H9 (cell line): ENCODE data around the gene ZHX3. TPM values are rescaled to one million over a fixed set of nuclear protein-coding genes. Genes with fewer than 3 reads are reported as not detected.
"Not testable (repeated sequence)": the region's sequence is repeated elsewhere in the genome, so short reads cannot be mapped to it uniquely, and the experiment has no call there.

Source experiments
- DNase-seq: peaks from one replicate; pipeline ENCODE4 v3.0.0-alpha.2; 2017
- H2AFZ ChIP-seq: one replicate; pipeline ENCODE4 v1.6.1; 2013; ENCODE audit warnings: mild to moderate bottlenecking, low read length, control low read depth, moderate library complexity
- H2AK5ac ChIP-seq: 2 replicates; pipeline ENCODE4 v1.6.1; 2013; ENCODE audit warnings: low read length, control low read depth, mixed read lengths; ENCODE audit not compliant: insufficient read length
- H2BK120ac ChIP-seq: one replicate; pipeline ENCODE4 v1.6.1; 2013; ENCODE audit warnings: low read depth, mild to moderate bottlenecking, low read length, control low read depth, inconsistent platforms; ENCODE audit not compliant: poor library complexity, severe bottlenecking
- H2BK12ac ChIP-seq: 2 replicates; pipeline ENCODE4 v1.6.1; 2013; ENCODE audit warnings: low read length, control low read depth, mixed read lengths, low read depth; ENCODE audit not compliant: insufficient read length
- H2BK15ac ChIP-seq: 2 replicates; pipeline ENCODE4 v1.6.1; 2013; ENCODE audit warnings: low read depth, low read length, control low read depth
- H2BK20ac ChIP-seq: one replicate; pipeline ENCODE4 v1.6.1; 2013; ENCODE audit warnings: low read depth, mild to moderate bottlenecking, low read length, control low read depth, inconsistent platforms; ENCODE audit not compliant: poor library complexity, severe bottlenecking
- H2BK5ac ChIP-seq: 2 replicates; pipeline ENCODE4 v1.6.1; 2013; ENCODE audit warnings: low read length, control low read depth, mixed read lengths; ENCODE audit not compliant: insufficient read length
- H3K14ac ChIP-seq: 2 replicates; pipeline ENCODE4 v1.6.1; 2013; ENCODE audit warnings: low read length, control low read depth; ENCODE audit not compliant: insufficient read depth
- H3K18ac ChIP-seq: 2 replicates; pipeline ENCODE4 v1.6.1; 2013; ENCODE audit warnings: low read depth, mild to moderate bottlenecking, mixed read lengths, low read length, control low read depth; ENCODE audit not compliant: insufficient read length
- H3K23ac ChIP-seq: 2 replicates; pipeline ENCODE4 v1.6.1; 2013; ENCODE audit warnings: low read length, control low read depth, mixed read lengths, low read depth; ENCODE audit not compliant: insufficient read length
- H3K23me2 ChIP-seq: 2 replicates; pipeline ENCODE4 v1.6.1; 2013; ENCODE audit warnings: low read depth, mild to moderate bottlenecking, mixed read lengths, low read length, control low read depth; ENCODE audit not compliant: insufficient read length, poor library complexity, severe bottlenecking
- H3K27ac ChIP-seq: 2 replicates; pipeline ENCODE4 v1.5.1; 2013; ENCODE audit warnings: low read length, control low read depth, mixed read lengths, low read depth; ENCODE audit not compliant: insufficient read length
- H3K27me3 ChIP-seq: 2 replicates; pipeline ENCODE4 v1.6.1; 2013; ENCODE audit warnings: low read length, control low read depth, inconsistent platforms; ENCODE audit not compliant: insufficient read depth
- H3K4ac ChIP-seq: 2 replicates; pipeline ENCODE4 v1.6.1; 2013; ENCODE audit warnings: low read depth, mild to moderate bottlenecking, control low read depth, inconsistent platforms, low read length, moderate library complexity
- H3K4me1 ChIP-seq: 2 replicates; pipeline ENCODE4 v1.6.1; 2013; ENCODE audit warnings: low read length, control low read depth, inconsistent platforms; ENCODE audit not compliant: insufficient read depth
- H3K4me2 ChIP-seq: 2 replicates; pipeline ENCODE4 v1.6.1; 2013; ENCODE audit warnings: low read length, control low read depth, mixed read lengths; ENCODE audit not compliant: insufficient read length, insufficient read depth
- H3K56ac ChIP-seq: 2 replicates; pipeline ENCODE4 v1.6.1; 2013; ENCODE audit warnings: low read depth, mild to moderate bottlenecking, mixed read lengths, low read length, control low read depth; ENCODE audit not compliant: insufficient read length
- H3K79me1 ChIP-seq: 2 replicates; pipeline ENCODE4 v1.6.1; 2013; ENCODE audit warnings: low read depth, mild to moderate bottlenecking, moderate library complexity, low read length, control low read depth, inconsistent platforms; ENCODE audit not compliant: insufficient read depth, poor library complexity, severe bottlenecking
- H3K79me2 ChIP-seq: 2 replicates; pipeline ENCODE4 v1.6.1; 2013; ENCODE audit warnings: low read length, control low read depth, inconsistent platforms; ENCODE audit not compliant: insufficient read depth
- H3K9ac ChIP-seq: 2 replicates; pipeline ENCODE4 v1.6.1; 2013; ENCODE audit warnings: low read length, control low read depth, mixed read lengths; ENCODE audit not compliant: insufficient read length; ENCODE audit errors: extremely low read depth
- H3K9me3 ChIP-seq: one replicate; pipeline ENCODE4 v1.6.1; 2013; ENCODE audit warnings: low read depth, low read length, inconsistent platforms; ENCODE audit not compliant: control insufficient read depth
- H3T11ph ChIP-seq: one replicate; pipeline ENCODE4 v1.6.1; 2013; ENCODE audit warnings: mild to moderate bottlenecking, low read length, control low read depth, inconsistent platforms
- H4K20me1 ChIP-seq: one replicate; pipeline ENCODE4 v1.6.1; 2013; ENCODE audit not compliant: control insufficient read depth, insufficient read length, insufficient read depth
- H4K5ac ChIP-seq: 2 replicates; pipeline ENCODE4 v1.6.1; 2013; ENCODE audit warnings: low read depth, mild to moderate bottlenecking, mixed read lengths, low read length, control low read depth; ENCODE audit not compliant: insufficient read length
- H4K8ac ChIP-seq: replicated peaks from 2 replicates; pipeline ENCODE4 v1.6.1; 2013; ENCODE audit warnings: low read length, control low read depth, mixed read lengths, low read depth; ENCODE audit not compliant: insufficient read length
- H4K91ac ChIP-seq: 2 replicates; pipeline ENCODE4 v1.6.1; 2013; ENCODE audit warnings: low read depth, mild to moderate bottlenecking, moderate library complexity, mixed read lengths, low read length, control low read depth; ENCODE audit not compliant: insufficient read length
- H3K27ac Mint-ChIP-seq, 3 experiments: 2 replicates in 2 of 3; 3 replicates in 1 of 3; pipeline ENCODE4 v1.8.0; 2020 to 2021; ENCODE audit warnings: mixed read lengths in 3 of 3, mild to moderate bottlenecking in 1 of 3, moderate library complexity in 1 of 3
- H3K27me3 Mint-ChIP-seq: 2 replicates; pipeline ENCODE4 v1.8.0; 2021; ENCODE audit warnings: low read depth, mild to moderate bottlenecking, moderate library complexity, mixed read lengths
- H3K36me3 Mint-ChIP-seq, 3 experiments: 2 replicates in 2 of 3; 3 replicates in 1 of 3; pipeline ENCODE4 v1.8.0; 2020 to 2021; ENCODE audit warnings: low read depth in 3 of 3, mixed read lengths in 3 of 3; ENCODE audit not compliant: insufficient read depth in 1 of 3
- H3K4me1 Mint-ChIP-seq, 2 experiments: 2 replicates each; pipeline ENCODE4 v1.8.0; 2020; ENCODE audit warnings: mixed read lengths in 2 of 2
- H3K4me3 Mint-ChIP-seq, 2 experiments: 2 replicates in 1 of 2; 3 replicates in 1 of 2; pipeline ENCODE4 v1.8.0; 2020 to 2021; ENCODE audit warnings: mild to moderate bottlenecking in 2 of 2, mixed read lengths in 2 of 2, moderate library complexity in 1 of 2
- H3K9me3 Mint-ChIP-seq, 2 experiments: 2 replicates in 1 of 2; 3 replicates in 1 of 2; pipeline ENCODE4 v1.8.0; 2020; ENCODE audit warnings: mild to moderate bottlenecking in 2 of 2, mixed read lengths in 2 of 2, moderate library complexity in 1 of 2
- CTCF ChIP-seq: fragments of 200-600 bp; sonication (generic); conservative IDR thresholded peaks from 3 replicates; pipeline ENCODE4 v1.8.0; 2021; ENCODE audit warnings: antibody characterized with exemption, mild to moderate bottlenecking
- WGBS: extraction: QIAGEN DNeasy Blood & Tissue Kit; methylation state at CpG from one replicate; pipeline ENCODE4 v1.1.7; 2013; ENCODE audit warnings: missing lambda C conversion rate, low lambda C conversion rate, mixed read lengths; ENCODE audit not compliant: insufficient read length; ENCODE audit errors: extremely low coverage; 5-methylcytosine and 5-hydroxymethylcytosine counted together
- total RNA-seq: library from RNA; stranded (reverse); gene quantifications from 2 replicates; pipeline ENCODE4 v1.2.1, GENCODE V29; 2021

ZHX3 gene
- total RNA-seq, 1 experiment from 2014 or later, result 4.4 TPM

DNA sequence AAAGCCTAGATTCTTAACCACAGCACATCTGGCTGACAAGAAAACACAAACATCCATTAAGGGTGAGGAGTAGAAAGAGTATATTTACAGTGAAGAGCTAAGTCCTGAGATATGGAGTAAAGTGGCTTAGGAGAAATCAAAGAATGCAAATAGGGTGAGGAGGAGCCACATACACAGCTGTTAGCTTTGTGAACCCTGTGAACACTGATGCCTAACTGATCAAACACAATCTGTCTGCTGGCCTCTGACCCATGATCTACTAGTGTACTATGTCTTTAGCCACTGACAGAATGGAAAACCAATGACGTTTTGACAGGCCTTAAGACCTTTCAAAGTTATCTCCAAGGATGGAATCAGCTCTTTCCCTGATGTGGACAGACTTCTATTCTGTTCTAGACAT is 75.2 kb downstream of the ZHX3 start:
- no peak overlapping the region for H4K91ac ChIP-seq
- no peak overlapping the region for H2BK20ac ChIP-seq
- no peak overlapping the region for H2BK5ac ChIP-seq
- H2AK5ac ChIP-seq, result no peak overlapping the region
- no peak overlapping the region for H3K23ac ChIP-seq
- H3K79me2 ChIP-seq, result no peaks in the 10 kb centered on the region
- H3K4ac ChIP-seq, result no peak overlapping the region
- no peaks in the 10 kb centered on the region for H3K79me1 ChIP-seq
- WGBS, result no CpG with 5 or more reads among the region's 1 CpG
- no peak overlapping the region for H3K14ac ChIP-seq
- H3K4me2 ChIP-seq, result no peak overlapping the region
- no peak overlapping the region for H3K4me3 Mint-ChIP-seq
- H3K27ac ChIP-seq, result no peak overlapping the region
- no peaks in the 10 kb centered on the region for H3K9me3 ChIP-seq
- H2BK15ac ChIP-seq, result no peak overlapping the region
- no peak overlapping the region for H4K5ac ChIP-seq
- no peaks in the 10 kb centered on the region for H3K23me2 ChIP-seq
- no peak overlapping the region for H3T11ph ChIP-seq
- H3K4me1 Mint-ChIP-seq, result peaks cover 9 to 13% of the 10 kb centered on the region in 2 experiments
- H3K36me3 Mint-ChIP-seq, result no peaks in the 10 kb centered on the region
- H3K27me3 ChIP-seq, result no peaks in the 10 kb centered on the region
- H3K56ac ChIP-seq, result no peak overlapping the region
- no peak overlapping the region for H4K8ac ChIP-seq
- no peaks in the 10 kb centered on the region for H3K9me3 Mint-ChIP-seq
- DNase-seq, result no peak
- H2BK12ac ChIP-seq, result no peak overlapping the region
- H3K27ac Mint-ChIP-seq, result no peak overlapping the region
- no peak overlapping the region for H3K18ac ChIP-seq
- H4K20me1 ChIP-seq, result no peaks in the 10 kb centered on the region
- H2AFZ ChIP-seq, result no peak overlapping the region
- no peak overlapping the region for H2BK120ac ChIP-seq
- peaks cover 49% of the 10 kb centered on the region for H3K27me3 Mint-ChIP-seq
- no peaks in the 10 kb centered on the region; the same call in 1 of the 2 replicates for H3K4me1 ChIP-seq
- no peak overlapping the region for H3K9ac ChIP-seq
- no peak for TF ChIP-seq CTCF

- not testable (repeated sequence) for H3K23me2 ChIP-seq, H2BK20ac ChIP-seq, H3K9me3 ChIP-seq, H3K18ac ChIP-seq, H3K4me1 ChIP-seq, DNase-seq, H2AK5ac ChIP-seq, H3K56ac ChIP-seq, H3K4me1 Mint-ChIP-seq, H4K8ac ChIP-seq, H3K79me1 ChIP-seq, H4K91ac ChIP-seq, H3K4me3 Mint-ChIP-seq, H3K36me3 Mint-ChIP-seq, H3K4me2 ChIP-seq, H2BK5ac ChIP-seq, H3T11ph ChIP-seq, H2BK120ac ChIP-seq, H3K27ac ChIP-seq, H3K14ac ChIP-seq, H3K23ac ChIP-seq, H2AFZ ChIP-seq, H3K9me3 Mint-ChIP-seq, H2BK15ac ChIP-seq, H4K20me1 ChIP-seq, H3K27me3 Mint-ChIP-seq, H3K27ac Mint-ChIP-seq, H3K79me2 ChIP-seq, H3K27me3 ChIP-seq, H3K4ac ChIP-seq, H2BK12ac ChIP-seq, H4K5ac ChIP-seq, H3K9ac ChIP-seq
- no CpG with 5 or more reads among the region's 3 CpGs for WGBS
These were observed 80.3 kb downstream of the ZHX3 start for GRCh38 chr20:41237233-41237632.
